Esophagus squamous epithelium (tissue), 4 donors: Measurements from ENCODE around the gene NECTIN1.

ENCODE experiments used
- POLR2A ChIP-seq, 4 donors: fragments of 450-650 bp; IDR thresholded peaks; one replicate each; pipeline ENCODE4 v1.6.1; 2017; ENCODE audit warnings: antibody characterized with exemption in 4 of 4, mild to moderate bottlenecking in 4 of 4, moderate library complexity in 3 of 4
- TF ChIP-seq, protein P1 (sequence below), 6 experiments: fragments of 450-650 bp in 4 of 6; fragments of 200-600 bp in 2 of 6; sonication (generic) in 2 of 6; IDR thresholded peaks; one replicate each; pipeline ENCODE4 v1.5.1; 2016 to 2019; ENCODE audit warnings: antibody characterized with exemption in 6 of 6, mild to moderate bottlenecking in 4 of 6, moderate library complexity in 4 of 6

DNA sequence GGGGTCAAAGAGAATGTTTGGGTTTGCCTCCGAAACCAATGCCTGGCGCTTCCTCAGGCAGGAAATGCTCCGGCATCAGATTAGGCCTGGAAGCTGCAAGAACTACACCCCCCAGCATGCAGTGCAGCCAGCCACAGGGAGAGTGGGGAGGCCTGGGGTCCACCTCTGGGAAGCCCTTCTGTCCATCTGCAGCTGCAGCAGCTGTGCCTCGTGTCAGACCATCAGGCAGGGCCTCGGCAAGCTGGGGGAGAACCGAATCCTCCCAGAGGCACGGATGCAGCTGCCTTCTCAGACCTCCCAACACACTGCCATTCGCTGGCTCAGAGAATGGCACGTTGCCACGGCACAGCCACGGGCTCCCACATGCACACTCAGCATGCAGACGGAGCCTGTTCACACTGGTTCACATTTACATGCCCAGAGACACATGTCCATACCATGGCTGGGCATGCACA lies 57.4 kb downstream of the NECTIN1 start:
- TF ChIP-seq, protein P1, sequence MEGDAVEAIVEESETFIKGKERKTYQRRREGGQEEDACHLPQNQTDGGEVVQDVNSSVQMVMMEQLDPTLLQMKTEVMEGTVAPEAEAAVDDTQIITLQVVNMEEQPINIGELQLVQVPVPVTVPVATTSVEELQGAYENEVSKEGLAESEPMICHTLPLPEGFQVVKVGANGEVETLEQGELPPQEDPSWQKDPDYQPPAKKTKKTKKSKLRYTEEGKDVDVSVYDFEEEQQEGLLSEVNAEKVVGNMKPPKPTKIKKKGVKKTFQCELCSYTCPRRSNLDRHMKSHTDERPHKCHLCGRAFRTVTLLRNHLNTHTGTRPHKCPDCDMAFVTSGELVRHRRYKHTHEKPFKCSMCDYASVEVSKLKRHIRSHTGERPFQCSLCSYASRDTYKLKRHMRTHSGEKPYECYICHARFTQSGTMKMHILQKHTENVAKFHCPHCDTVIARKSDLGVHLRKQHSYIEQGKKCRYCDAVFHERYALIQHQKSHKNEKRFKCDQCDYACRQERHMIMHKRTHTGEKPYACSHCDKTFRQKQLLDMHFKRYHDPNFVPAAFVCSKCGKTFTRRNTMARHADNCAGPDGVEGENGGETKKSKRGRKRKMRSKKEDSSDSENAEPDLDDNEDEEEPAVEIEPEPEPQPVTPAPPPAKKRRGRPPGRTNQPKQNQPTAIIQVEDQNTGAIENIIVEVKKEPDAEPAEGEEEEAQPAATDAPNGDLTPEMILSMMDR (IDR thresholded peaks at IDR 0.05), result no peak
- no peak for TF ChIP-seq POLR2A (IDR thresholded peaks at IDR 0.05)
